Measurements from ENCODE around the gene COL5A3.

- TF ChIP-seq GABPB1 (CRISPR knock-in tag; IDR thresholded peaks at IDR 0.05): no peak
- peak; percentile 55 for TF ChIP-seq ZNF768 (CRISPR knock-in tag; IDR thresholded peaks at IDR 0.05)
- no peak for TF ChIP-seq CTCF (CRISPR knock-in tag; IDR thresholded peaks at IDR 0.05)
- no peak for TF ChIP-seq KAT2B (IDR thresholded peaks at IDR 0.05; ENCODE audit: borderline replicate concordance, low read depth, low read length)
- no peak for TF ChIP-seq E2F2 (CRISPR knock-in tag; IDR thresholded peaks at IDR 0.05; ENCODE audit: borderline replicate concordance)
- no peak for TF ChIP-seq ZNF784 (CRISPR knock-in tag; IDR thresholded peaks at IDR 0.05; ENCODE audit: borderline replicate concordance)
- TF ChIP-seq RBM22 (optimal IDR thresholded peaks at IDR 0.05; ENCODE audit: low read length): no peak
- no peak for TF ChIP-seq ATF5 (CRISPR knock-in tag; IDR thresholded peaks at IDR 0.05; ENCODE audit: low read depth)
- TF ChIP-seq RAD51 (IDR thresholded peaks at IDR 0.05; ENCODE audit: borderline replicate concordance): no peak
- no peak for TF ChIP-seq TBP (CRISPR knock-in tag; IDR thresholded peaks at IDR 0.05)
- TF ChIP-seq ZNF274 (CRISPR knock-in tag; IDR thresholded peaks at IDR 0.05): no peak
- no peak for TF ChIP-seq NBN (conservative IDR thresholded peaks at IDR 0.05)
Measured at GRCh38 chr19:9953802-9954542, 56.3 kb downstream of the COL5A3 start.
